ENCODE data around the gene CFAP77.

The CFAP77 gene
- long read RNA-seq, partial matches to known transcripts, result 0 of 1 reads
- long read RNA-seq, other reads (novel, unspliced or antisense), result 1 of 1 reads

- Histone ChIP-seq H3K4me3 (replicated peaks; ENCODE audit: insufficient read depth, low read length) (peak within 1 kb of the TSS; percentile 27), H3K27ac (replicated peaks) (no peak within 1 kb of the TSS), H3K27me3 (ENCODE audit: insufficient read depth, poor library complexity, severe bottlenecking) (peaks cover 30% of the 10 kb centered on the region)
- TF ChIP-seq POLR2AphosphoS5 (IDR thresholded peaks at IDR 0.05; ENCODE audit: low read depth) (no peak), REST (IDR thresholded peaks at IDR 0.05; ENCODE audit: insufficient replicate concordance, low read depth) (no peak), SPI1 (IDR thresholded peaks at IDR 0.05; ENCODE audit: borderline replicate concordance, low read depth) (no peak), GABPA (IDR thresholded peaks at IDR 0.05; ENCODE audit: low read depth) (no peak)
- TF ChIP-seq, protein P1, sequence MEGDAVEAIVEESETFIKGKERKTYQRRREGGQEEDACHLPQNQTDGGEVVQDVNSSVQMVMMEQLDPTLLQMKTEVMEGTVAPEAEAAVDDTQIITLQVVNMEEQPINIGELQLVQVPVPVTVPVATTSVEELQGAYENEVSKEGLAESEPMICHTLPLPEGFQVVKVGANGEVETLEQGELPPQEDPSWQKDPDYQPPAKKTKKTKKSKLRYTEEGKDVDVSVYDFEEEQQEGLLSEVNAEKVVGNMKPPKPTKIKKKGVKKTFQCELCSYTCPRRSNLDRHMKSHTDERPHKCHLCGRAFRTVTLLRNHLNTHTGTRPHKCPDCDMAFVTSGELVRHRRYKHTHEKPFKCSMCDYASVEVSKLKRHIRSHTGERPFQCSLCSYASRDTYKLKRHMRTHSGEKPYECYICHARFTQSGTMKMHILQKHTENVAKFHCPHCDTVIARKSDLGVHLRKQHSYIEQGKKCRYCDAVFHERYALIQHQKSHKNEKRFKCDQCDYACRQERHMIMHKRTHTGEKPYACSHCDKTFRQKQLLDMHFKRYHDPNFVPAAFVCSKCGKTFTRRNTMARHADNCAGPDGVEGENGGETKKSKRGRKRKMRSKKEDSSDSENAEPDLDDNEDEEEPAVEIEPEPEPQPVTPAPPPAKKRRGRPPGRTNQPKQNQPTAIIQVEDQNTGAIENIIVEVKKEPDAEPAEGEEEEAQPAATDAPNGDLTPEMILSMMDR (IDR thresholded peaks at IDR 0.05; ENCODE audit: insufficient read depth, low read length), result no peak
- peak in 1 of 2 experiments; percentile 43 for DNase-seq (ENCODE audit: low read depth in 1 of 2, low spot score in 1 of 2)
Measured at GRCh38 chr9:132409828-132410528, at the start of gene CFAP77. TSS of gene CFAP77 (plus strand) at chr9:132410211. CDS start at chr9:132410272, 61 bp downstream.

GRCh38 chr9:132364068-132364467 is 45.9 kb upstream of the CFAP77 start:
- DNase-seq (ENCODE audit: low read depth in 1 of 2, low spot score in 1 of 2), result no peak
- no peak for TF ChIP-seq POLR2AphosphoS5 (IDR thresholded peaks at IDR 0.05; ENCODE audit: low read depth)
- TF ChIP-seq SPI1 (IDR thresholded peaks at IDR 0.05; ENCODE audit: borderline replicate concordance, low read depth), result no peak
- TF ChIP-seq, protein P1 (IDR thresholded peaks at IDR 0.05; ENCODE audit: insufficient read depth, low read length), result no peak
- no peak for TF ChIP-seq REST (IDR thresholded peaks at IDR 0.05; ENCODE audit: insufficient replicate concordance, low read depth)
- TF ChIP-seq GABPA (IDR thresholded peaks at IDR 0.05; ENCODE audit: low read depth), result no peak
- Histone ChIP-seq H3K27me3 (ENCODE audit: insufficient read depth, poor library complexity, severe bottlenecking) (no peaks in the 10 kb centered on the region), H3K27ac (replicated peaks) (no peak overlapping the region), H3K4me3 (replicated peaks; ENCODE audit: insufficient read depth, low read length) (no peak overlapping the region)

GRCh38 chr9:132365986-132366385 is 44.0 kb upstream of the CFAP77 start:
- H3K27ac ChIP-seq (replicated peaks), result no peak overlapping the region
- no peak overlapping the region for H3K4me3 ChIP-seq (replicated peaks; ENCODE audit: insufficient read depth, low read length)
- TF ChIP-seq GABPA (IDR thresholded peaks at IDR 0.05; ENCODE audit: low read depth) (no peak), SPI1 (IDR thresholded peaks at IDR 0.05; ENCODE audit: borderline replicate concordance, low read depth) (no peak), REST (IDR thresholded peaks at IDR 0.05; ENCODE audit: insufficient replicate concordance, low read depth) (no peak), POLR2AphosphoS5 (IDR thresholded peaks at IDR 0.05; ENCODE audit: low read depth) (no peak)
- TF ChIP-seq, protein P1 (IDR thresholded peaks at IDR 0.05; ENCODE audit: insufficient read depth, low read length), result no peak
- H3K27me3 ChIP-seq (ENCODE audit: insufficient read depth, poor library complexity, severe bottlenecking), result no peaks in the 10 kb centered on the region
- no peak for DNase-seq (ENCODE audit: low read depth in 1 of 2, low spot score in 1 of 2)
